Osteoblast (primary cell): Measurements from ENCODE around the gene C12orf56. TPM values are rescaled to one million over a fixed set of nuclear protein-coding genes. Genes with fewer than 3 reads are reported as not detected.

Experiments
- DNase-seq: peaks from one replicate; pipeline ENCODE4 v3.0.0; 2011; ENCODE audit warnings: low spot score, mixed read lengths; ENCODE audit not compliant: insufficient read length; ENCODE audit errors: missing footprints
- H2AFZ ChIP-seq: 2 replicates; pipeline ENCODE4 v1.6.0; 2011; ENCODE audit warnings: mild to moderate bottlenecking, low read length
- H3K27ac ChIP-seq: 2 replicates; pipeline ENCODE4 v1.5.1; 2011; ENCODE audit warnings: mild to moderate bottlenecking, low read depth, low read length, moderate library complexity
- H3K27me3 ChIP-seq: 2 replicates; pipeline ENCODE4 v1.6.0; 2012; ENCODE audit warnings: mild to moderate bottlenecking, control low read depth, inconsistent platforms, low read length, moderate library complexity; ENCODE audit not compliant: insufficient read depth
- H3K36me3 ChIP-seq: 2 replicates; pipeline ENCODE4 v1.5.1; 2011; ENCODE audit warnings: mild to moderate bottlenecking, low read length, control low read depth, moderate library complexity; ENCODE audit not compliant: insufficient read depth
- H3K4me1 ChIP-seq: 2 replicates; pipeline ENCODE4 v1.5.1; 2011; ENCODE audit warnings: mild to moderate bottlenecking, low read length, control low read depth, moderate library complexity; ENCODE audit not compliant: insufficient read depth
- H3K4me2 ChIP-seq: 2 replicates; pipeline ENCODE4 v1.6.0; 2011; ENCODE audit warnings: mild to moderate bottlenecking, low read length; ENCODE audit not compliant: insufficient read depth
- H3K4me3 ChIP-seq: fragments of 200-600 bp; sonication (generic); 3 replicates; pipeline ENCODE4 v1.5.1; 2012; ENCODE audit warnings: mild to moderate bottlenecking, low read length, inconsistent platforms; ENCODE audit not compliant: insufficient read depth
- H3K79me2 ChIP-seq: 2 replicates; pipeline ENCODE4 v1.6.0; 2012; ENCODE audit warnings: mild to moderate bottlenecking, low read length, control low read depth, inconsistent platforms; ENCODE audit not compliant: insufficient read depth
- H3K9me3 ChIP-seq: 2 replicates; pipeline ENCODE4 v1.5.1; 2011; ENCODE audit warnings: low read depth, low read length, control low read depth
- H4K20me1 ChIP-seq: 2 replicates; pipeline ENCODE4 v1.6.0; 2012; ENCODE audit warnings: mild to moderate bottlenecking, low read length, control low read depth; ENCODE audit not compliant: insufficient read depth
- total RNA-seq: library from RNA; depleted of rRNA; stranded (reverse); fragments of >200 nt; gene quantifications from 2 replicates; pipeline ENCODE4 v1.2.3, GENCODE V29; 2012
- TF ChIP-seq, protein P1 (sequence below): IDR thresholded peaks from 2 replicates; pipeline ENCODE4 v1.5.1; 2011; ENCODE audit warnings: mild to moderate bottlenecking, low read depth, low read length, moderate library complexity; ENCODE audit errors: extremely low read depth

C12orf56 gene
- total RNA-seq, 1 donor = 0.36 TPM

DNA sequence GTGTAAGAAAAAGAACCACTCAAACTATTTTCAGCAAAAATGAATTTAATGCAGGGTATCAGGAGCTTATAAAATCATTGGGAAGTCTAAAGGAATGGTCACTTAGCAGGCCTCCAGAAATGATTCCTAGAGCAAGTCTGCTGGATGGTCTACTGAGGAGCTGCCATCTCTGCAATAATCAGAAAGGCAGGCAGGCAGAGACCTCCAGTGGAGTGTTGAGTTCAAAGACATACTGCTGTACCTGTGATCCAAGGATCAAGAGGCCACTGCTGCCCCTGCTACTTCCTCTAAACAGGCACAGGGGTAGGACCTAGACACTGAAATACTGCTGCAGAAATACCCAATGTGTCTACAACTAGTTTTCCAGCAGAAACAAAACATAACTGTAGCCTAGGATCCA, 154.0 kb downstream of the C12orf56 start:
- Histone ChIP-seq H3K27me3 (no peaks in the 10 kb centered on the region), H3K36me3 (no peaks in the 10 kb centered on the region), H3K79me2 (no peaks in the 10 kb centered on the region), H3K4me2 (no peak overlapping the region), H3K4me3 (no peak overlapping the region), H2AFZ (no peak overlapping the region), H3K9me3 (no peaks in the 10 kb centered on the region), H3K27ac (no peak overlapping the region), H4K20me1 (no peaks in the 10 kb centered on the region), H3K4me1 (peaks cover 4% of the 10 kb centered on the region)
- TF ChIP-seq, protein P1, sequence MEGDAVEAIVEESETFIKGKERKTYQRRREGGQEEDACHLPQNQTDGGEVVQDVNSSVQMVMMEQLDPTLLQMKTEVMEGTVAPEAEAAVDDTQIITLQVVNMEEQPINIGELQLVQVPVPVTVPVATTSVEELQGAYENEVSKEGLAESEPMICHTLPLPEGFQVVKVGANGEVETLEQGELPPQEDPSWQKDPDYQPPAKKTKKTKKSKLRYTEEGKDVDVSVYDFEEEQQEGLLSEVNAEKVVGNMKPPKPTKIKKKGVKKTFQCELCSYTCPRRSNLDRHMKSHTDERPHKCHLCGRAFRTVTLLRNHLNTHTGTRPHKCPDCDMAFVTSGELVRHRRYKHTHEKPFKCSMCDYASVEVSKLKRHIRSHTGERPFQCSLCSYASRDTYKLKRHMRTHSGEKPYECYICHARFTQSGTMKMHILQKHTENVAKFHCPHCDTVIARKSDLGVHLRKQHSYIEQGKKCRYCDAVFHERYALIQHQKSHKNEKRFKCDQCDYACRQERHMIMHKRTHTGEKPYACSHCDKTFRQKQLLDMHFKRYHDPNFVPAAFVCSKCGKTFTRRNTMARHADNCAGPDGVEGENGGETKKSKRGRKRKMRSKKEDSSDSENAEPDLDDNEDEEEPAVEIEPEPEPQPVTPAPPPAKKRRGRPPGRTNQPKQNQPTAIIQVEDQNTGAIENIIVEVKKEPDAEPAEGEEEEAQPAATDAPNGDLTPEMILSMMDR = peak; percentile 39
- peak; percentile 42 for DNase-seq

DNA sequence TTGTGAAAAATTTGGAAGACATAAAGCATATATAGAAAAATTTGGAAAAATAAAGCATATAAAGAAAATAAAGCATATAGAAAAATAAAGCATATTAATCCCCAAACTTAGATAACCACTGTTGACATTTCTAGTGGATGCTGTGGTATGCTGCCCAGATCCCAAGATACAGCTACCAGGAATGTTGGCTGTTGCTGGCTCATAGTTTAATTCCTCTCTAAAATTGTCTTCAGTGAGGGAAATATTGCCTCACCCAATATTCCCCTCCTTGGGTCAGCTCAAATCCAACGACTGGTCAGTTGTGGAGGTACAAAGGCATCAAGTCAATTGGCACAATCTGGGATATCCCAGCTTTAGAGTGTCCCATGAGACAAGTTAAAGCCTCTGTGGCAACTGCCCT, 158.4 kb downstream of the C12orf56 start:
- no peaks in the 10 kb centered on the region for H3K27me3 ChIP-seq
- no peak overlapping the region for H3K4me3 ChIP-seq
- TF ChIP-seq, protein P1 = no peak
- H3K9me3 ChIP-seq = no peaks in the 10 kb centered on the region
- H3K36me3 ChIP-seq = no peaks in the 10 kb centered on the region
- H3K27ac ChIP-seq = no peak overlapping the region
- no peak overlapping the region for H3K4me2 ChIP-seq
- peak; percentile 42 for DNase-seq
- H4K20me1 ChIP-seq = no peaks in the 10 kb centered on the region
- no peaks in the 10 kb centered on the region for H3K79me2 ChIP-seq
- H2AFZ ChIP-seq = no peak overlapping the region
- H3K4me1 ChIP-seq = peaks cover 4% of the 10 kb centered on the region

DNA sequence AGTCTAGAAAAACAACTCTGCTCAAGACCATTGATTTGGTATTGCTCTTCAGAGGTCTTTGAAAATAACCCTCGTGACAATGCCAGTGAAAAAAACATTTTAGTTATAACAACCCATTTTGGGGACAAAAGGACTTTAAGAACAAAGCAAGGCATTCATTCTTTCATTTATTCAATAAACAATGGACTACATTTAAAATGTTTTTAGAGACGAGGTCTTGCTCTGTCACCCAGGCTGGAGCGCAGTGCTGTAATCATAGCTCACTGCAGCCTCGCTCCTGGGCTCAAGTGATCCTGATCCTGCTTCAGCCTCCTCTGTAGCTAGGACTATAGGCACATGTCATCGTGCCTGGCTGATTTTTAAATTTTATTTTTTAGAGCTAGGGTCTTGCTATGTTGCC, 160.8 kb downstream of the C12orf56 start:
- Histone ChIP-seq H3K36me3 (no peaks in the 10 kb centered on the region), H3K9me3 (no peaks in the 10 kb centered on the region), H4K20me1 (no peaks in the 10 kb centered on the region), H3K4me1 (peaks cover 4% of the 10 kb centered on the region), H3K4me3 (no peak overlapping the region), H3K27ac (no peak overlapping the region), H3K27me3 (no peaks in the 10 kb centered on the region), H2AFZ (no peak overlapping the region), H3K79me2 (no peaks in the 10 kb centered on the region), H3K4me2 (no peak overlapping the region)
- no peak for DNase-seq
- TF ChIP-seq, protein P1 = no peak

DNA sequence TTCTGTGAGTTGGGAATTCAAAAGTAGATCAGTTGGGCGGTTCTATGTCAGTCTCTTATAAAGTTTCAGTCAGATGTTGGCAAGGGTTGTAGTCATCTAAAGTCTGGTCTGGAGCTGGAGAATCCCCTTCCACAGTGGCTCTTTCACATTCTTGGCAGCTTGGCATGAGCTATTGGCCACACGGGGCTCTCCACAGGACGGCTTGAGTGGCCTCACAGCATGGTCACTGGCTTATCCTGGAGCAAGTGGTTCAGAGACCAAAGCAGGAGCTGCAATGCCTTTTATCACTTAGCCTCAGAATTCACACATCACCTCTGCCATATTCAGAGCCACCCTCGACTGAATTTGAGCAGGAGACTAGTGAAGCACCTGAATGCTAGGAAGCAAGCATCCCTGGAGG, 161.3 kb downstream of the C12orf56 start:
- DNase-seq = no peak
- Histone ChIP-seq H3K4me2 (no peak overlapping the region), H2AFZ (no peak overlapping the region), H3K36me3 (no peaks in the 10 kb centered on the region), H3K79me2 (no peaks in the 10 kb centered on the region), H3K9me3 (no peaks in the 10 kb centered on the region), H3K4me1 (peaks cover 4% of the 10 kb centered on the region), H4K20me1 (no peaks in the 10 kb centered on the region), H3K27ac (no peak overlapping the region), H3K27me3 (no peaks in the 10 kb centered on the region), H3K4me3 (no peak overlapping the region)
- TF ChIP-seq, protein P1 = no peak
